ENCODE data around the gene RANBP3L.
"Not testable (repeated sequence)": the region's sequence is repeated elsewhere in the genome, so short reads cannot be mapped to it uniquely, and the experiment has no call there.

The RANBP3L gene

GRCh38 chr5:36198783-36199182 is 102.9 kb downstream of the RANBP3L start:
- H2BK120ac ChIP-seq (ENCODE audit: low read depth, low read length); H3K9me3 ChIP-seq (ENCODE audit: control insufficient read depth, low read length); H3K4me3 ChIP-seq (ENCODE audit: insufficient read depth in 1 of 2, low read depth in 1 of 2, low read length in 2 of 2); H3K4me2 ChIP-seq (ENCODE audit: low read length, poor library complexity, severe bottlenecking); H4K8ac ChIP-seq (ENCODE audit: low read length); H3K4me1 ChIP-seq (ENCODE audit: control insufficient read depth, insufficient read depth, low read depth, low read length); H2BK15ac ChIP-seq (ENCODE audit: low read depth, poor library complexity, severe bottlenecking); H3K9ac ChIP-seq (ENCODE audit: low read length); H2BK12ac ChIP-seq (ENCODE audit: low read length in 2 of 2); H3K27ac ChIP-seq (ENCODE audit: low read length, poor library complexity, severe bottlenecking); H3K23ac ChIP-seq (ENCODE audit: low read length in 2 of 2); H2BK5ac ChIP-seq (ENCODE audit: low read depth, low read length, poor library complexity, severe bottlenecking); H3K4ac ChIP-seq (ENCODE audit: low read depth in 1 of 2, low read length in 2 of 2); H3K14ac ChIP-seq (ENCODE audit: low read length in 2 of 2); H4K91ac ChIP-seq (ENCODE audit: low read length); H3K18ac ChIP-seq (ENCODE audit: low read depth in 1 of 2, low read length in 2 of 2); H3K27me3 ChIP-seq (ENCODE audit: control insufficient read depth in 1 of 2, insufficient read depth in 1 of 2, low read length in 2 of 2); H2AK5ac ChIP-seq (ENCODE audit: low read length, severe bottlenecking); H3K79me1 ChIP-seq (replicated peaks; ENCODE audit: low read length, poor library complexity, severe bottlenecking); H2AFZ ChIP-seq (ENCODE audit: low read depth, low read length); DNase-seq: not testable (repeated sequence)
- WGBS, result no CpG with 5 or more reads among the region's 3 CpGs
- peaks cover 2 to 77% of the 10 kb centered on the region in 2 experiments for H3K36me3 ChIP-seq (ENCODE audit: control insufficient read depth in 1 of 2, insufficient read depth in 2 of 2, low read depth in 1 of 2, low read length in 2 of 2)

All from mesenchymal stem cell (in vitro differentiated cells and primary cell).